Activated CD4-positive, alpha-beta T cell treated with anti-CD3 and anti-CD28 coated beads, Interleukin-2, Interleukin-4, amounts not matched to agents 100 ng/mL and 50 ng/mL, durations not matched to agents 16 hours and 8 hours (primary cell): ENCODE results near the gene MYLK.
"Not testable (repeated sequence)": the region's sequence is repeated elsewhere in the genome, so short reads cannot be mapped to it uniquely, and the experiment has no call there.

Experiments used
- DNase-seq: peaks from one replicate; pipeline ENCODE4 v3.0.0-alpha.2; 2020; ENCODE audit warnings: low spot score

The MYLK gene, protein sequence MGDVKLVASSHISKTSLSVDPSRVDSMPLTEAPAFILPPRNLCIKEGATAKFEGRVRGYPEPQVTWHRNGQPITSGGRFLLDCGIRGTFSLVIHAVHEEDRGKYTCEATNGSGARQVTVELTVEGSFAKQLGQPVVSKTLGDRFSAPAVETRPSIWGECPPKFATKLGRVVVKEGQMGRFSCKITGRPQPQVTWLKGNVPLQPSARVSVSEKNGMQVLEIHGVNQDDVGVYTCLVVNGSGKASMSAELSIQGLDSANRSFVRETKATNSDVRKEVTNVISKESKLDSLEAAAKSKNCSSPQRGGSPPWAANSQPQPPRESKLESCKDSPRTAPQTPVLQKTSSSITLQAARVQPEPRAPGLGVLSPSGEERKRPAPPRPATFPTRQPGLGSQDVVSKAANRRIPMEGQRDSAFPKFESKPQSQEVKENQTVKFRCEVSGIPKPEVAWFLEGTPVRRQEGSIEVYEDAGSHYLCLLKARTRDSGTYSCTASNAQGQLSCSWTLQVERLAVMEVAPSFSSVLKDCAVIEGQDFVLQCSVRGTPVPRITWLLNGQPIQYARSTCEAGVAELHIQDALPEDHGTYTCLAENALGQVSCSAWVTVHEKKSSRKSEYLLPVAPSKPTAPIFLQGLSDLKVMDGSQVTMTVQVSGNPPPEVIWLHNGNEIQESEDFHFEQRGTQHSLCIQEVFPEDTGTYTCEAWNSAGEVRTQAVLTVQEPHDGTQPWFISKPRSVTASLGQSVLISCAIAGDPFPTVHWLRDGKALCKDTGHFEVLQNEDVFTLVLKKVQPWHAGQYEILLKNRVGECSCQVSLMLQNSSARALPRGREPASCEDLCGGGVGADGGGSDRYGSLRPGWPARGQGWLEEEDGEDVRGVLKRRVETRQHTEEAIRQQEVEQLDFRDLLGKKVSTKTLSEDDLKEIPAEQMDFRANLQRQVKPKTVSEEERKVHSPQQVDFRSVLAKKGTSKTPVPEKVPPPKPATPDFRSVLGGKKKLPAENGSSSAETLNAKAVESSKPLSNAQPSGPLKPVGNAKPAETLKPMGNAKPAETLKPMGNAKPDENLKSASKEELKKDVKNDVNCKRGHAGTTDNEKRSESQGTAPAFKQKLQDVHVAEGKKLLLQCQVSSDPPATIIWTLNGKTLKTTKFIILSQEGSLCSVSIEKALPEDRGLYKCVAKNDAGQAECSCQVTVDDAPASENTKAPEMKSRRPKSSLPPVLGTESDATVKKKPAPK (N-terminal part only)

DNA sequence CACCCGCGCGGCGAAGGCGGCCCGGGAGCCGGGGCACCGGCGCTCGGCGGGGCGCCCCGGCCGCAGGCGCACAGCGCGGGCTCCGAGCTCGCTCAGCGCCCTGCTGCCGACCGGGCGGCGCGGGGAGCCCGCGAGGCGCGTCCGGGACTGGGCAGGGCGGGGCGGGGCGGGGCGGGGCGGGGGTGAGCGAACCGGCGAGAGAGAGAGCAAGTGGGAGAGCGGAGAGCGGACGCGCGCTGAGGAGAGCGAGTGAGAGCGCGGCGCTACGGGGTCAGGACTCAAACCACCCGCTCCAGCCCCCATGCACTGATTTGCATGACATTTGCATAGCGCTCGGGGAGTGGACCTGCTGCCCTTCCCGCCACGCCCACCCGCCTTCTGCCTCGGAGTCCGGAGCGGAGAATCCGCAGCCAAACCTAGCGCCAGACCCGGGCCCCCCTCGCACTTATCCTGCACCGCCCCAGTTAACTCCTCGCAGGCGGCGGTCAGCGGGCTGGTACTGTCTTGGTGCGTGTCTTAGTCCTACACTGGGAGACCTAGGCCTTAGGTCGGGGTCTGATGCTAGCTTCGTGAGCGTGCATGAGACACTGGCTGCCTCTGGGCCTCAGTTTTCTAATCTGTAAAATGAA is at the start of gene MYLK:
MYLK (minus strand) TSS at position 130 of the 629 bp plus-strand sequence. CDS start 90,491 bp downstream, outside the sequence.
- DNase-seq = peak; percentile 51

DNA sequence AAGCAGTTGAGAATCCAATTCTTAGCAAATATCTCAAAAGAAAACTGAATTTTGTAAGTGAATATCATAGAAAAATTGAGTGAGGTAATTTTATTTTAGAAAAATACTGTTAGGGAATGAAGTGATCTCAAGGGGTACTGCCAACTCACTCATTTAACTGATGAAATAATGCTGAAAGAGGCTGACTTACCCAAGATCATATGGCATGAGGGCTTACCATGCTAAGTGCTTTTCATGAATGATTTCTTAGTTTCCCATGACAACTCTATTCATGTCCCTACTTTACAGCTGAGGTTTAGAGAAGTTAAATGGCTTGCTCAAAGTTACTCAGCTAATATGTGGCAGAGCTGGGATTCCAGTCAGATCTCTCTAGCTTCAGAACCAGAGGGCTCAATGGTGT is 46.3 kb upstream of the MYLK start:
- no peak for DNase-seq

DNA sequence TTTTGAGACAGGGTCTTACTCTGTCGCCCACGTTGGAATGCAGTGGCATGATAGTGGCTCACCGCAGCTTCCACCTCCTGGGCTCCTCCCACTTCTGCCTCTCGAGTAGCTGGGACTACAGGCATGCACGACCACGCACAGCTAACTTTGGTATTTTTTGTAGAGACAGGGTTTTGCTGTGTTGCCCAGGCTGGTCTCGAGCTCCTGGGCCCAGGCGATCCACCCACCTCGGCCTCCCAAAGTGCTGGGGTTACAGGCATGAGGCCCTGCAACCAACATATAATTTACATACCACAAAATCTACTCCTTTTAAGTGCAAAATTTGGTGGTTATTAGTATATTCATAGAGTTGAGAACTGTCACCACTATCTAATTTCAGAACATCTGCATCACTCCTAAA is 45.2 kb upstream of the MYLK start:
- DNase-seq = no peak

DNA sequence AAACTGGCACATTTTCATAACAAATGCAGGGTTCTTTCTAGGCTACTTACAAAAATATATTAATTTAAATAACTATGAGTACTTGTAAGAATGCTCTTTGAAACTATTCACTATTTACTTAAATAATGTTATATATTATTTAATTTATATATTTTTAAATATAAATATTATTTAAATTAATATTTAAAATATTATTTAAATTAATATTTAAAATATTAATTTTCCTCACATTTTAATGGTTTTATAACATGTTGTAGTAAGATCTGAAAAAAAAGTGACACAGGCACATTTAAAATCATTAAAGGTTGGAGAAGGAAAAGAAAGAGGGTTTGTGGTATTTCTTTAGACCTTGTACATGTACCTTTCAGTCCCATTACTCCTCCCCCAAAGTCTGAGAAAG is 42.3 kb upstream of the MYLK start:
- no peak for DNase-seq

DNA sequence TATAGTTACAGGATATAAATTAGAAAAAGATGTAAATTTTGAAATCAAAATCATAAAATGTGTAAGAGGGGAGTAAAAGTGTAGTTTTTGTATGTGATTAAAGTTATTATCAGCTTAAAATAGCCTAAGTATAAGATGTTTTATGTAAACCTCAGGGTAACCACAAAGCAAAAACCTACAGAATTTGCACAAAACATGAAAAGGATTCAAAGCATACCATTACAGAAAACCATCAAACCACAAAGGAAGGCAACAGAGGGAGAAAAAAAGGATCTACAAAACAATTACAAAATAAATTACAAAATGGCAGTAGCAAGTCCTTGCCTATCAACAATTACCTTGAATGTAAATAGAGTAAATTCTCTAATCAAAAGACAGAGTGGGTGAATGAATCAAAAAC is 36.7 kb upstream of the MYLK start:
- no peak for DNase-seq

DNA sequence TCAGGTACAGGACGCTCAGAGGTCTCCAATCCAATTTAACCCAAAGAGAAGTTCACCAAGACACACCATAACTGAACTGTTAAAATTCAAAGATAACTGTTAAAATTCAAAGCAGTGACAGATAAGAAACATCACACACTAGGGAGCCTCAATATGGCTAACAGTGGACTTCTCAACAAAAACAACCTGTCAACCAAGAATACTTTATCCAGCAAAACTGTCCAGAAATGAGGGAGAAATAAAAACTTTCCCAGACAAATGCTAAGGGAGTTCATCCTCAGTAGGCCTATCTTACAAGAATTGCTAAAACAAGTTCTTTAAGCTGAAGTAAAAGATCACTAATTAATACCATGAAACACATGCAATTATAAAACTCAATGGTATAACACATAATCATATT is 36.3 kb upstream of the MYLK start:
- DNase-seq = no peak

DNA sequence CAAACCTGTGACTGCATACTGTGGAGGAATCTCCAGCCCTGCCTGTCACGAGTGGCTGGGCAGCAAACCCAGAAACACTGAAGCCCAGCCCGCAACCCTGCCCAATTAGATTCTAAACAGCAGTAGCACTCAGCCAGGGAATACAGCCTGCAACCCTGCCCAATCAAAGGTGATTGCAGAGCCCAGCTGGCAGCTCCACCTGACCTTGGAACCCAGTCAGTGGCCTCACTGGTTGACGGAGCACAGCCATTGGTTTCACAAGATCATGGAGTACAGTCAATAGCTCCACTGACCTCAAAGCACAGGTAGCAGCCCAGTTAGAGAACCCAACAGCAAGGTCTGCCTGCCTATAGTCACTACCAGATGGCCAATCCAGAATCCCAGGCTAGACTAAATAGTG is 35.2 kb upstream of the MYLK start:
- no peak for DNase-seq

DNA sequence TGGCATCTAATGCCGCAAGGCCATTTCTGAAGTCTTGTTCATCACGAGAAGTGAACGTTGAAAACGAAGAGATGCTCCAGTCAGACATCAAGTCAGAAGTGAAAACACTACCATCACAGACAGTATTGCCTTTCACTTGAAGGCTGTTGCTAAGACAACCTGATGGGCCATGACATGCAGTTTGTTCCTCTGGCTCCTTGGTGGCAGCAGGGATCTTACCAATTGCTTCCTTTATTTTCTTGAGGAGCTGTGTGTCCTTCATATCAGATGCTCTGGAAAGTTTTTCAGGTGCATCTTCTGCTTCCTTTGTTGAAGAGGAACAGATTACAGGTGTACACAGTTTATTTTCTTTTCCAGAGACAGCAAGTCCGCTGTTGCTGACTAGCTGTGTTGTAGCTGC is 30.7 kb upstream of the MYLK start:
- no peak for DNase-seq

DNA sequence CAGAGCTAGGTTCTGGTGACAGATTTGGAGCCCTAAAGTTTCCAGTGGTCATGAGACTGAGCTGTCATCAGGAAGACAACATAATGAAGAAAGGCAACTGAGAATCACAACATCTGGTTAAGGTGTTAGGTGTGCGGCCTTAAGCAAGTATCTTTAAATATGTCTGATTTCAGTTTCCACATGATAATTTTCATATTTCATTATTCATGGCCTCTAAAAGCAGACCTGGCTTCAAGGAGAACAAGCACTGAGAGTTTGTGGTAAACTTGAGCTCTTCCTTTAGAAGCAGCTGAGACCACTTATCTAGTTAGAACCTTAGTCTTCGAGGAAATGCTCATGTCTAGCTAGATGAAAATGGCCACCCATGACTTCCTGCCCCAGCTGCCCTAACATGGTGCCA is 25.7 kb upstream of the MYLK start:
- DNase-seq = no peak

DNA sequence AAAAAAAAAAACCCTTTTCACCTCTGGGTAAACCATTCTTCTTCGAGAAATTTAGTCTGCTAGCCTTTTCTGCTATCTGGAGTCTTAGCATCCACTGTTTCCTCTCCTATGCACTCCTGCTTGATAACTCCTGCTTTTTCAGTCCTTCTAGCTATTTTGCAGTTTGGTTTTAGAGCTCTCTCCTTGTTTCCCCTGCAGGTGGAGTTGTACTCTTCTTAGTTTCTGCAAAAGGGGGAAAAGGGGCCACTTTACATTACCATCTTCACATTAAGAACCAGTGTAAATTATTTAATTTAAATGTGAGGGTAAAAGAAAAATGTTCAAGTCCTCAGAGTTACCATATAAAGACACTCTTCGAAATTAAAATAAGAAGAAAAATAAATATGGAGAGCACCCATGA is 23.6 kb upstream of the MYLK start:
- DNase-seq = no peak

DNA sequence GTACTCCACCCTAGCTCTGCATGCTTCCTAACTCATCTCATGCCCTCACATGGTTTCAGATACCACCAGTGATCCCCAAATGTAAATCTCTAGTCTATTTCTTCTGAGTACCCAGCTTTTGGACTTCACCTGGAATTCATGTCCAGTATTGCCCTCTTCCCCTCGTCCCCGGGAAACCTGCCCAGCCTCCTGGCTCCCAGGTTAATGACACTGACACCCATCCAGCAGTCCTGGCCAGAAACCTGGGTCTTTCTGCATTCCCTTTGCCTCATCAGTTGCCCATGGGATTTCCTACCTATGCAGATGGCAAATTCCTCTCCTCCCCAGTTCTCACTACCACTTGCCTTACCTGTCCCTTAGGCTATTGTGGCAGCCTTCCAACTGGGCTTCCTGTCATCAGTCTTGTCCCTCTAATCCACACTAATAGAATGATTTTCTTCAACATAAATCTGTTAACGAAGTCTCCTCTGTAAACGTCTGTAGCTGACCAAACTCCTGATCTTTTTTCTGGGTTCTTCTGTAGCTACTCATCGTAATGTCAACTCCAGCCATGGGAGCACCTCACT is 15.3 kb upstream of the MYLK start:
- DNase-seq = no peak

DNA sequence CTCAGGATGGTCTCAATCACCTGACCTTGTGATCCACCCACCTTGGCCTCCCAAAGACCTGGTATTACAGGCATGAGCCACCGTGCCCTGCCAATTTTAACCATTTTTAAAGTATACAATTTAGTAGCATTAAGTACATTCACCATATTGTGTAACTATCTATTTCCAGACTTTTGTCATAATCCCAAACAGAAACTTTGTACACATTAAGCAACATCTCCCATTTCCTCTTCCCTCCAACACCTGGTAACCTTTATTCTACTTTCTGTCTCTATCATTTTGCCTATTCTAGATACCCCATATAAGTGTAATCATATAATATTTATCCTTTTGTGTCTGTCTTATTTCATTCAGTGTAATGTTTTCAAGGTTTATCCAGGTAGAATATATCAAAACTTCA is 8.9 kb upstream of the MYLK start:
- DNase-seq = no peak

DNA sequence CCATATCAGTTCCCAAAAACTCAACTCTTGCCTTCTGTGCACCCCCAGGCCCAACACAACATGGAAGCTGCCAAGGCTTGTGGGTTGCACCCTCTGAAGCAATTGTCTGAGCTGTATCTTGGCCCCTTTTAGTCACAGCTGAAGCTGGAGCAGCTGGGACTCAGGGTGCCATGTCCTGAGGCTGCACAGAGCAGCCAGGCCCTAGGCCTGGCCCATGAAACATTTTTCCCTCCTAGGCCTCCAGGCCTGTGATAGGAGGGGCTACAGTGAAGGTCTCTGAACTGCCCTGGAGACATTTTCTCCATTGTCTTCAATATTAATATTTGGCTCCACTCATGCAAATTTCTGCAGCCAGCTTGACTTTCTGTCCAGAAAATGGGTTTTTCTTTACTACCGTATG is 8.1 kb upstream of the MYLK start:
- DNase-seq = no peak

DNA sequence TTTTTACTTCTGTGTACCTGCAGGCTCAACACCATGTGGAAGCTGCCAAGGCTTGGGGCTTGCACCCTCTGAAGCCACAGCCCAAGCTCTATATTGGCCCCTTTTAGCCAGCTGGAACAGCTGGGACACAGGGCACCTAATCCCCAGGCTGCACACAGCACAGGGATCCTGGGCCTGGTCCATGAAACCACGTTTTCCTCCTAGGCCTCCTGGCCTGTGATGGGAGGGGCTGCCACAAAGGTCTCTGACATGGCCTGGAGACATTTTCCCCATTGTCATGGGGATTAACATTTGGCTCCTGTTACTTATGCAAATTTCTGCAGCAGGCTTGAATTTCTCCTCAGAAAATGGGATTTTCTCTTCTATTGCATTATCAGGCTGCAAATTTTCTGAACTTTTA is 6.9 kb upstream of the MYLK start:
- not testable (repeated sequence) for DNase-seq

DNA sequence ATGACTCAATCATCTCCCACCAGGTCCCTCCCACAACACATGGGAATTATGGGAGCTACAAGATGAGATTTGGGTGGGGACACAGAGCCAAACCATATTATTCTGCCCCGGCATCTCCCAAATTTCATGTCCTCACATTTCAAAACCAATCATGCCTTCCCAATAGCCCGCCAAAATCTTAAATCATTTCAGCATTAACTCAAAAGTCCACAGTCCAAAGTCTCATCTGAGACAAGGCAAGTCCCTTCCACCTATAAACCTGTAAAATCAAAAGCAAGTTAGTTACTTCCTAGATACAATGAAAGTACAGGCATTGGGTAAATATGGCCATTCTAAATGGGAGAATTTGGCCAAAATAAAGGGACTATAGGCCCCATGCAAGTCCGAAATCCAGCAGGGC is 6.0 kb upstream of the MYLK start:
- not testable (repeated sequence) for DNase-seq

DNA sequence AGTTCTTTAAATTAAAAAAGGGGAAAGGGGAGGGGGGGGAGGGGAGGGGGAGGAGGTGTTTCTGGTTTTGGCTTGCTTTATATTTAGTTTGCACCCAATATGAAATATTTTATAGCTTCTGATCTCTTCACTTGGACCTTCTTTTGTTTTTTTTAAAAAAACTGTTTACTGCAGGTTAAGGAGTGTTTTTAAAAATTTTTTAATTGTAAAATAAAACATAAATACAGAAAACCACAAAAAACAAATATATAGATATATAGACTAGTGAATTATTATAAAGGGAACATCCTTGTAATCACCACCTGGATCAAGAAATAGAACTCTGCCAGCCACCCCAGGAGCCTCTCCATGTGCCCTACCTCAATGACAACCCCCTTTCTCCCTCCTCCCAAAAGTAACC is 861 bp upstream of the MYLK start:
- no peak for DNase-seq

DNA sequence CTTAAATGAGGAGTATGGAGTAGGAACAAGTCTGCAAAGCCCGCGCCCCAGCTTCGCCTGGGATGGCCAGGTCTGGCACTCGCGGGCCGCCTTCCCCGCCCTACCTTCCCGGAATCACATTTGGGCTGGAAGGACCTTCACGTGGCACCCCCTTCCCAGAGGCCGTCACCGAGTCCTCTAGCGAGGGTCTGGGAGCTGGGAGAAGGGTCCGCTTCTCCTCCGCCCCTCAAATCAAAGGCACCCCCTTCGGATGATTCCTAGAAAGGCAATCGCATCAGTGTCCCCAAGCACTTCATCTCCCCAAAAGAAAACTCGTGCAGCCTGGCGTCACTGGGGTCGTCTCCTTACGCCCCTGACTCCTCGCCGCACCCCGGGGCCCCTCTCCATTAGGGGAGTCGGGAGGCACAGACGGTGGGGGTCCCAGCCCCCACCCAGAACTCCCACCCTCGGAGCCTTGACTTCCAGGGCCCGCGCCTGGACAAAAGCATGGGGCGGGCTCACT is 380 bp downstream of the MYLK start:
- DNase-seq = no peak

DNA sequence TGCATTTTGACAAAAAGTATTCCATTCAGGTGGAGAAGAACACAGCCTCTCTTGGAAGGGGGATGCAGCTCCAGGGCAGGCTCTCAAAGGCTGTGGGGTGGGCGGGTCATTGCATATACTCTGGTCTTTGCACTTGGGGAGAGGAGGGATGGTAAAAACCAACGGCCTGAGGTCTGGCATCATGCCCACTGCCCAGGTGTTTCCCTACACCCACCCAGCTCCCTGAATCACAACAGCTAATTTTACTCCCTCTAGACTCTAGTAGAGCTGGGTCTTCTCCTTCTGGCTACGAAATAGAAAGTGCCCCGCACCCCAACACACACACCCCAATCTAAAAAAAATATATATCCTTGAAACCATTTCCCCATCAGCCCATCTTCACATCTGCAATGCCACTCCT is 1.0 kb downstream of the MYLK start:
- no peak for DNase-seq

DNA sequence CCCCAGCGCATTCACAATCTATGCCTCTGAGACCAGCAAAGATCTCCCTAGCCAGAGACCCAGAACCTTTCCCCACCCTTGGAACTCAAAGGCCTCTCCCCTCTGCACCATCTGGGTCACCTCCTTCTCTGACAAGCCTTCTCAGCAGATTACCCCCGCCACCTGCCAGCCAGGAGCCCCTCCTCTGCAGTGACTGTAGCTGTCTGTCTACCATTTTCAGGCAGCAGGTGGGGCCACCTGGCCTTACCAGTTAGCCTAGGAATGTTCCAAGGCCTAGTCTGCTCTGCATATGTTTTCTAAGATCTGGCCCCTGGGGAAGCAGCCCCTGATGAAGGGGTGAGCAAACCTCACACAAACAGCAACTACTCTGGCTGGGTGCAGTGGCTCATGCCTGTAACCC is 2.4 kb downstream of the MYLK start:
- no peak for DNase-seq

DNA sequence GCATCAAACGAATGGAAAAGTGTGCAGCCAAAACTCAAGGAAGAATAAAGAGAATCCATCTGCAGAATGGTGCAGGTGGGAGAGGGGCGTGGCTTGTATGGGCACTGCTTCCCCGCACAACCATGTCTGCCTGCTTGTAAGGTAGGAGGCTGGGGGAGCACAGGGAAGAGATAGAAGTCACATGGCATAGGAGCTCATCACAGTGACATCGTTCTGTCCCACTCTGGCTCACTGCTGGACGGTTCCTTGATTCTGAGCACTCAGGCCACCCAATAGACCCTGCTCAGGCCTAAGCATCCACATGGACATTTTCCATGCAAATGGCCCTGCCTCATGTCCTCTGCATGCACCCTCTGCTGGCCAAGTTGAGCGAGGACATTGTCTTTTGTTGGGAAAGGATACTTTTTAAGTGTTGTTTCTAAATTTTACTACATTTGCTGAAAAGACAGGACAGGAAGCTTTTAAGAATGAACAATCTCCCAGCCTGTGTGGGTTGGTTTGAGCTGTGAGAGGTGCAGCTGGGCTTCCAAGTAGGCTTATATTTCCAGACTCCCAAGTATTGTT is 3.1 kb downstream of the MYLK start:
- DNase-seq = no peak

DNA sequence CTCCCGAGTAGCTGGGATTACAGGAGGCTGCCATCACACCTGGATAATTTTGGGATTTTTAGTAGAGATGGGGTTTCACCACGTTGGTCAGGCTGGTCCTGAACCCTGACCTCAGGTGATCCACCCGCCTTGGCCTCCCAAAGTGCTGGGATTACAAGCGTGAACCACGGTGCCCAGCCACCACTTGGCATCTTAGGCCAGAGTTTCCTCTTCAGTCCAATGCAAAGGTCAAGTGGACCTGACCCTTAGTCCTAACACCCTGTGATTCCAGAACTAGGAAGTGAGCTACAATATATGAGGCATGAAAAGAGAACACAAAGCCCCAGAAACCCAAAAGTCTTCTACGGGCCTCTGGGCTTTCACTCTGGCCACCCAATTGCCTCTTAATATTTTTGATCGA is 5.3 kb downstream of the MYLK start:
- no peak for DNase-seq
